Liver (tissue), 9 donors: ENCODE measurements around the gene PNPLA2. TPM values are rescaled to one million over a fixed set of nuclear protein-coding genes. Genes with fewer than 3 reads are reported as not detected.

Experiments
- DNase-seq: peaks from one replicate; pipeline ENCODE4 v3.0.0-alpha.2; 2017; ENCODE audit warnings: low spot score
- H3K27ac ChIP-seq, 2 donors: one replicate each; pipeline ENCODE4 v1.7.0; 2013; ENCODE audit warnings: inconsistent platforms in 2 of 2, low read length in 2 of 2, control low read depth in 1 of 2, low read depth in 1 of 2, mild to moderate bottlenecking in 1 of 2
- H3K27me3 ChIP-seq, 4 donors: one replicate each; pipeline versions ENCODE4 v1.6.1 to v1.7.0; 2013; ENCODE audit warnings: low read length in 3 of 4, inconsistent platforms in 1 of 4, mild to moderate bottlenecking in 1 of 4, moderate library complexity in 1 of 4; ENCODE audit not compliant: control insufficient read depth in 4 of 4, insufficient read depth in 4 of 4
- H3K36me3 ChIP-seq, 4 donors: one replicate each; pipeline versions ENCODE4 v1.6.1 to v1.7.0; 2013; ENCODE audit warnings: low read length in 3 of 4, mild to moderate bottlenecking in 3 of 4, low read depth in 1 of 4, moderate library complexity in 1 of 4; ENCODE audit not compliant: control insufficient read depth in 4 of 4, insufficient read depth in 3 of 4
- H3K4me1 ChIP-seq, 4 donors: one replicate each; pipeline versions ENCODE4 v1.6.1 to v1.7.0; 2013; ENCODE audit warnings: low read length in 3 of 4, mild to moderate bottlenecking in 3 of 4, moderate library complexity in 1 of 4; ENCODE audit not compliant: control insufficient read depth in 4 of 4, insufficient read depth in 4 of 4
- H3K4me3 ChIP-seq, 3 donors: one replicate each; pipeline versions ENCODE4 v1.6.1 to v1.7.0; 2013; ENCODE audit warnings: low read length in 3 of 3, control low read depth in 1 of 3, low read depth in 1 of 3, mild to moderate bottlenecking in 1 of 3
- H3K9ac ChIP-seq, 2 donors: one replicate each; pipeline ENCODE4 v1.7.0; 2013; ENCODE audit warnings: low read length in 2 of 2, mild to moderate bottlenecking in 2 of 2, moderate library complexity in 2 of 2, control low read depth in 1 of 2, low read depth in 1 of 2
- H3K9me3 ChIP-seq, 4 donors: one replicate each; pipeline versions ENCODE4 v1.6.1 to v1.7.0; 2013; ENCODE audit warnings: low read length in 3 of 4; ENCODE audit not compliant: control insufficient read depth in 4 of 4
- EGR1 ChIP-seq, 2 donors: IDR thresholded peaks; 2 replicates each; pipeline ENCODE4 v1.6.1; 2016 to 2018; ENCODE audit warnings: antibody characterized with exemption in 2 of 2, low read depth in 2 of 2
- FOXA1 ChIP-seq: IDR thresholded peaks from 2 replicates; pipeline ENCODE4 v1.6.1; 2016; ENCODE audit warnings: antibody characterized with exemption
- FOXA2 ChIP-seq: IDR thresholded peaks from 2 replicates; pipeline ENCODE4 v1.6.1; 2016; ENCODE audit warnings: antibody characterized with exemption
- GABPA ChIP-seq, 2 donors: IDR thresholded peaks in 1 of 2; conservative IDR thresholded peaks in 1 of 2; 2 replicates each; pipeline ENCODE4 v1.6.1; 2016; ENCODE audit warnings: antibody characterized with exemption in 2 of 2, mild to moderate bottlenecking in 1 of 2, moderate library complexity in 1 of 2
- HNF4A ChIP-seq, 2 donors: conservative IDR thresholded peaks; 2 replicates each; pipeline ENCODE4 v1.6.1; 2016; ENCODE audit warnings: antibody characterized with exemption in 2 of 2, mild to moderate bottlenecking in 2 of 2
- HNF4G ChIP-seq: IDR thresholded peaks from 2 replicates; pipeline ENCODE4 v1.6.1; 2016; ENCODE audit warnings: antibody characterized with exemption
- JUND ChIP-seq, 2 donors: IDR thresholded peaks; 2 replicates each; pipeline ENCODE4 v1.6.1; 2016; ENCODE audit warnings: antibody characterized with exemption in 2 of 2
- MAX ChIP-seq: IDR thresholded peaks from 2 replicates; pipeline ENCODE4 v1.6.1; 2016; ENCODE audit warnings: antibody characterized with exemption
- NR2F2 ChIP-seq: IDR thresholded peaks from 2 replicates; pipeline ENCODE4 v1.6.1; 2016; ENCODE audit warnings: antibody characterized with exemption
- RAD21 ChIP-seq, 2 donors: IDR thresholded peaks; 2 replicates each; pipeline ENCODE4 v1.6.1; 2016; ENCODE audit warnings: antibody characterized with exemption in 2 of 2, mild to moderate bottlenecking in 2 of 2
- REST ChIP-seq: IDR thresholded peaks from 2 replicates; pipeline ENCODE4 v1.6.1; 2016; ENCODE audit warnings: antibody characterized with exemption, mild to moderate bottlenecking
- RXRA ChIP-seq, 2 donors: IDR thresholded peaks; 2 replicates each; pipeline ENCODE4 v1.6.1; 2017 to 2018; ENCODE audit warnings: antibody characterized with exemption in 2 of 2, mild to moderate bottlenecking in 1 of 2
- SP1 ChIP-seq: IDR thresholded peaks from 2 replicates; pipeline ENCODE4 v1.6.1; 2018; ENCODE audit warnings: antibody characterized with exemption, mild to moderate bottlenecking
- TAF1 ChIP-seq: conservative IDR thresholded peaks from 2 replicates; pipeline ENCODE4 v1.6.1; 2016; ENCODE audit warnings: antibody characterized with exemption, mild to moderate bottlenecking
- YY1 ChIP-seq: IDR thresholded peaks from 2 replicates; pipeline ENCODE4 v1.6.1; 2016; ENCODE audit warnings: antibody characterized with exemption, mild to moderate bottlenecking
- ZBTB33 ChIP-seq: IDR thresholded peaks from 2 replicates; pipeline ENCODE4 v1.6.1; 2016; ENCODE audit warnings: antibody characterized with exemption
- WGBS: extraction: QIAGEN DNeasy Blood & Tissue Kit; methylation state at CpG from one replicate; pipeline ENCODE4 v1.1.7; 2013; 5-methylcytosine and 5-hydroxymethylcytosine counted together
- polyA plus RNA-seq, 2 donors: library from polyadenylated mRNA; stranded (reverse) in 1 of 2; unstranded in 1 of 2; fragments of 200-250 nt in 1 of 2; fragments of >200 nt in 1 of 2; fragmentation: Nextera tagmentation in 1 of 2; extraction: Ambion mirVana in 1 of 2; gene quantifications; one replicate each; pipeline versions ENCODE4 v1.2.1 to v1.2.3, GENCODE V29; 2013 to 2015
- total RNA-seq, 2 donors: library from RNA; depleted of rRNA; stranded (reverse); fragments of >200 nt; gene quantifications; one replicate each; pipeline ENCODE4 v1.2.3, GENCODE V29; 2014
- TF ChIP-seq, protein P1 (sequence below): fragments of 150-350 bp; IDR thresholded peaks from 2 replicates; pipeline ENCODE4 v1.5.1; 2017; ENCODE audit warnings: improper control_type of control experiment, low read depth, low read length; ENCODE audit not compliant: missing input control
- TF ChIP-seq, protein P2 (sequence below): IDR thresholded peaks from 2 replicates; pipeline ENCODE4 v1.6.1; 2016; ENCODE audit warnings: antibody characterized with exemption
- donor health status: healthy.
- donor health status: healthy.
- donor health status: healthy.
- donor health status: healthy.
- donor health status: healthy.

PNPLA2 gene
- total and polyA plus RNA-seq, 4 donors, result 13.7 to 58.9 (median 27.2) TPM

DNA sequence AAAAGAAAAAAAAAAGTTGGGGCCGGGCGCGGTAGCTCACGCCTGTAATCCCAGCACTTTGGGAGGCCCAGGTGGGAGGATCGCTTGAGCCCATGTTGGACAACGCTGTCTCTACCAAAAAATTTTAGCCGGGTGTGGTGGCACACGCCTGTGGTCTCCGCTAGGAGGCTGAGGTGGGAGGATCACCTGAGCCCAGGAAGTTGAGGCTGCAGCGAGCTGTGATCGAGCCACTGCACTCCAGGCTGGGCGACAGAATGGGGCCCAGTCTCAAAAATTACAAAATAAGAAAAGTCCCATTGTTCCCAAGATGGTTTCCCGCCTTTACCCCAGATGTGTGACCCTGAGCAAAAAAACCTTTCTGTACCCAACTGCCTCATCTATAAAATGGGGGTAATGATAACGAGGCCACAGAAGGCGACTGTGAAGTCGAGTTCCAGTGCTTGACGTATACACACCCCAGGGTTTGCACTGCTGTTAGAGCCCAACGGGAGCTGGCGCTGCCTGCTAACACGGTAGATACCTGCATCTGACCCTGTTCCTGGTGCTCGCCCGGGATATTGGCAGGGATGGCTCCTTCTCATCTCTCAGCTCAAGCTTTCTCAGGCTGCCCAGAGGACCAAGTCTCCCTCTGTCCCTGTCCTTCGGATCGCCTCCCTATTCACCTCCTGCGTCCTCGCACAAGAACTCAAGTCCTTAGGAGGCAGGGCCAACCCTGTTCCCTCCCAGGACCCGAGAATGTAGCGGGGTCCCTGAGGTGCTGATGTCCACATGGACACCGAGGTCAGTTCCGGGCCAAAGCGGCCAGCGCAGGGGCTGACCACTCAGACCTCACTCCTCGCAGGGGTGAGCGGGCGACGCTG is 10.1 kb upstream of the PNPLA2 start:
- H3K27me3 ChIP-seq, result no peaks in the 10 kb centered on the region
- peak overlapping the region; percentile 97 to 100 for H3K27ac ChIP-seq
- H3K9me3 ChIP-seq, result no peaks in the 10 kb centered on the region
- DNase-seq, result no peak
- peak overlapping the region; percentile 74 to 87 (median 80) for H3K4me3 ChIP-seq
- 32% methylated on average over 36 of the region's 36 CpGs for WGBS
- H3K9ac ChIP-seq, result peak overlapping the region; percentile 88 to 92
- H3K36me3 ChIP-seq, result peaks cover 5 to 23% (median 17%) of the 10 kb centered on the region in 4 donors
- no peak for TF ChIP-seq RAD21 (IDR thresholded peaks at IDR 0.05)
- peak in 1 of 2 donors; percentile 10 for TF ChIP-seq RXRA (IDR thresholded peaks at IDR 0.05)
- H3K4me1 ChIP-seq, result peaks cover 14 to 40% (median 30%) of the 10 kb centered on the region in 4 donors

DNA sequence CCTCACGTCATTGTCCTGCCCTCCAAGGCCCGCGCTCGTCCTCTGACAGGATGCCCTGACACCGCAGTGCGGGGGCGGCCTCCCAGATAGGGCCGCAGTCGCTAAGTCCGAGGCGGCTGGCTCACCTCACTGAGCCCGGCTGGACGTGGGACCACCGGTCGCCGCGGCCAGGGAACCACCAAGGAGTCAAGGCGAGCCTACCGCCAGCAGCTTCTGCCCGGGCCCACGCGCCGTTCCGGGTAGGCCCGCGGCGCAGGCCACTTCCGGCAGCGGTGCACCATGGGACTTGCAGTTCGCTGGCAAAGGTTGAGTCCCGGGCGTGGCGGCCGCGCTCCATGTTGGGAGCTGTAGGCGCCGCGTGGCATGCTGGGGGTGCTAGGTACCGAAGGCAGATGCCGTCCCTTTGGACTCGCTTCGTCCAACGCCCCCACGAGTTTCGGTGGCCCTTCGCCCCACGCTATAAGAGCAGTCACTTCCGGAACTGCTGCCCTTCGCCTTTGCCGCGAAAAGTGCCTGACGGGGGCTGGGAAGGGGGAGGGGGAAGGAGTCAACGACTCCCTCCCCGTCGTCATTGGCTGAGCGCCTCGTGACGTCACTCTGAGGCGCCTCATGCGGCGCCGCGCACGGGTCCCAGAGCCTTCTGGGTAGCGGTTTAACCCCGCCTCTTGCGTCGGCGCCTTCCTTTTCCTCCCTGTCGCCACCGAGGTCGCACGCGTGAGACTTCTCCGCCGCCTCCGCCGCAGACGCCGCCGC is 9.3 kb upstream of the PNPLA2 start, which contains the start of gene RPLP2:
TSS of gene RPLP2 (plus strand) at position 681 of the 753 bp plus-strand sequence. CDS start 268 bp downstream, outside the sequence.
- peak within 1 kb of the TSS; percentile 97 to 100 for H3K27ac ChIP-seq
- peaks cover 5 to 23% (median 18%) of the 10 kb centered on the region in 4 donors for H3K36me3 ChIP-seq
- peak within 1 kb of the TSS; percentile 74 to 87 (median 80) for H3K4me3 ChIP-seq
- peak; percentile 98 for DNase-seq
- no peaks in the 10 kb centered on the region for H3K27me3 ChIP-seq
- H3K9me3 ChIP-seq, result no peaks in the 10 kb centered on the region
- H3K4me1 ChIP-seq, result peaks cover 11 to 36% (median 26%) of the 10 kb centered on the region in 4 donors
- H3K9ac ChIP-seq, result peak within 1 kb of the TSS; percentile 92 to 96
- WGBS, result under 1% methylated on average over 81 of the region's 81 CpGs
- TF ChIP-seq JUND (IDR thresholded peaks at IDR 0.05) (peak in 1 of 2 donors; percentile 37), RAD21 (IDR thresholded peaks at IDR 0.05) (no peak), RXRA (IDR thresholded peaks at IDR 0.05) (peak; percentile 48 to 51), HNF4G (no peak), ZBTB33 (no peak), FOXA2 (no peak), MAX (no peak), SP1 (peak; percentile 82), GABPA (IDR thresholded peaks at IDR 0.05 in 1 of 2, conservative IDR thresholded peaks at IDR 0.05 in 1 of 2) (peak; percentile 66 to 91), YY1 (peak; percentile 95), HNF4A (conservative IDR thresholded peaks at IDR 0.05) (peak in 1 of 2 donors; percentile 20), FOXA1 (peak; percentile 25), TAF1 (peak; percentile 92), EGR1 (IDR thresholded peaks at IDR 0.05; ENCODE audit: low read depth in 2 of 2) (peak; percentile 94 to 95), REST (peak; percentile 68), NR2F2 (peak; percentile 18)
- TF ChIP-seq, protein P1, sequence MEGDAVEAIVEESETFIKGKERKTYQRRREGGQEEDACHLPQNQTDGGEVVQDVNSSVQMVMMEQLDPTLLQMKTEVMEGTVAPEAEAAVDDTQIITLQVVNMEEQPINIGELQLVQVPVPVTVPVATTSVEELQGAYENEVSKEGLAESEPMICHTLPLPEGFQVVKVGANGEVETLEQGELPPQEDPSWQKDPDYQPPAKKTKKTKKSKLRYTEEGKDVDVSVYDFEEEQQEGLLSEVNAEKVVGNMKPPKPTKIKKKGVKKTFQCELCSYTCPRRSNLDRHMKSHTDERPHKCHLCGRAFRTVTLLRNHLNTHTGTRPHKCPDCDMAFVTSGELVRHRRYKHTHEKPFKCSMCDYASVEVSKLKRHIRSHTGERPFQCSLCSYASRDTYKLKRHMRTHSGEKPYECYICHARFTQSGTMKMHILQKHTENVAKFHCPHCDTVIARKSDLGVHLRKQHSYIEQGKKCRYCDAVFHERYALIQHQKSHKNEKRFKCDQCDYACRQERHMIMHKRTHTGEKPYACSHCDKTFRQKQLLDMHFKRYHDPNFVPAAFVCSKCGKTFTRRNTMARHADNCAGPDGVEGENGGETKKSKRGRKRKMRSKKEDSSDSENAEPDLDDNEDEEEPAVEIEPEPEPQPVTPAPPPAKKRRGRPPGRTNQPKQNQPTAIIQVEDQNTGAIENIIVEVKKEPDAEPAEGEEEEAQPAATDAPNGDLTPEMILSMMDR, result no peak
- TF ChIP-seq, protein P2, sequence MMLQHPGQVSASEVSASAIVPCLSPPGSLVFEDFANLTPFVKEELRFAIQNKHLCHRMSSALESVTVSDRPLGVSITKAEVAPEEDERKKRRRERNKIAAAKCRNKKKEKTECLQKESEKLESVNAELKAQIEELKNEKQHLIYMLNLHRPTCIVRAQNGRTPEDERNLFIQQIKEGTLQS, result no peak
